Panc1 (cell line): ENCODE data around the gene AGAP1. TPM values are rescaled to one million over a fixed set of nuclear protein-coding genes. Genes with fewer than 3 reads are reported as not detected.

Experiments used
- ATAC-seq: fragments of 200-7000 bp; cut with Tn5 transposase; 2 replicates; pipeline ENCODE4 v1.9.1; 2020; ENCODE audit warnings: mild to moderate bottlenecking, moderate library complexity
- BruUV-seq: library from RNA; stranded (reverse); fragments of 400-500 nt; replicated peaks from 2 replicates; lab custom pipeline; 2021; lab: Mats Ljungman, UMichigan
- CTCF ChIA-PET: fragments of 300-600 bp; sonication (Branson Sonifier 250); formaldehyde crosslinking; loops from one replicate; lab custom pipeline; 2022; ENCODE audit warnings: antibody characterized with exemption; lab: Charles Lee
- POLR2A ChIA-PET: fragments of 300-600 bp; sonication (Branson Sonifier 250); formaldehyde crosslinking; loops from one replicate; lab custom pipeline; 2022; ENCODE audit warnings: antibody characterized with exemption; lab: Charles Lee
- DNase-seq: peaks from one replicate; pipeline ENCODE4 v3.0.0-alpha.2; 2010; ENCODE audit warnings: low read depth, low spot score
- H3K27ac ChIP-seq: 2 replicates; pipeline ENCODE4 v1.5.1; 2011; ENCODE audit warnings: mild to moderate bottlenecking, low read length, inconsistent platforms
- H3K27me3 ChIP-seq: fragments of 200-500 bp; sonication (Bioruptor generic); 2 replicates; pipeline ENCODE4 v1.6.0; 2014; ENCODE audit warnings: low read length, inconsistent platforms; ENCODE audit not compliant: control insufficient read depth, insufficient read depth
- H3K36me3 ChIP-seq: fragments of 200-500 bp; sonication (Bioruptor generic); 2 replicates; pipeline ENCODE4 v1.5.1; 2014; ENCODE audit warnings: inconsistent platforms, mild to moderate bottlenecking, low read length, moderate library complexity; ENCODE audit not compliant: control insufficient read depth, insufficient read depth
- H3K4me1 ChIP-seq: 2 replicates; pipeline ENCODE4 v1.5.1; 2011; ENCODE audit warnings: inconsistent platforms, mild to moderate bottlenecking, low read length, moderate library complexity; ENCODE audit not compliant: control insufficient read depth, insufficient read depth
- H3K4me3 ChIP-seq, 2 experiments: 2 replicates each; pipeline ENCODE4 v1.5.1; 2011 to 2012; ENCODE audit warnings: low read depth in 2 of 2, low read length in 2 of 2, mild to moderate bottlenecking in 2 of 2, inconsistent platforms in 1 of 2, moderate library complexity in 1 of 2
- H3K9me3 ChIP-seq: fragments of 200-500 bp; sonication (Bioruptor generic); 2 replicates; pipeline ENCODE4 v1.5.1; 2014; ENCODE audit warnings: low read depth, mild to moderate bottlenecking, inconsistent platforms, low read length, moderate library complexity; ENCODE audit not compliant: control insufficient read depth, insufficient read depth
- POLR2AphosphoS5 ChIP-seq: IDR thresholded peaks from 2 replicates; pipeline ENCODE4 v1.6.1; 2012; ENCODE audit warnings: mild to moderate bottlenecking, low read depth, low read length, moderate library complexity
- SIN3A ChIP-seq: IDR thresholded peaks from 2 replicates; pipeline ENCODE4 v1.6.1; 2012; ENCODE audit warnings: low read depth, mild to moderate bottlenecking, low read length, moderate library complexity, borderline replicate concordance; ENCODE audit not compliant: insufficient read depth
- TCF7L2 ChIP-seq: IDR thresholded peaks from 2 replicates; pipeline ENCODE4 v1.6.1; 2011; ENCODE audit warnings: mild to moderate bottlenecking, low read depth, low read length, inconsistent platforms
- in situ Hi-C: cut with HindIII; loops from 2 replicates; pipeline ENCODE4 v1.10.0; 2016; ENCODE audit warnings: low sequenced_read_pairs, low pct_unique_long_range_greater_than_20kb
- intact Hi-C: fragments of 100-400 bp; cut with micrococcal nuclease; formaldehyde crosslinking; loops from one replicate; pipeline ENCODE4 v1.10.0; 2022; ENCODE audit not compliant: unreplicated experiment
- total RNA-seq: library from RNA; stranded (reverse); gene quantifications from one replicate; pipeline ENCODE4 v1.2.1, GENCODE V29; 2021; ENCODE audit not compliant: unreplicated experiment
- TF ChIP-seq, protein P1 (sequence below): fragments of 450-650 bp; IDR thresholded peaks from 2 replicates; pipeline ENCODE4 v1.5.1; 2017; ENCODE audit warnings: mild to moderate bottlenecking
- TF ChIP-seq, protein P2 (sequence below), 2 experiments: IDR thresholded peaks; 2 replicates each; pipeline ENCODE4 v1.6.1; 2011 to 2012; ENCODE audit warnings: low read depth in 2 of 2, control low read depth in 1 of 2, low read length in 1 of 2, mild to moderate bottlenecking in 1 of 2, moderate library complexity in 1 of 2; ENCODE audit not compliant: insufficient read depth in 1 of 2

Gene AGAP1
- total RNA-seq, 1 experiment from 2014 or later, result 38.9 TPM

DNA sequence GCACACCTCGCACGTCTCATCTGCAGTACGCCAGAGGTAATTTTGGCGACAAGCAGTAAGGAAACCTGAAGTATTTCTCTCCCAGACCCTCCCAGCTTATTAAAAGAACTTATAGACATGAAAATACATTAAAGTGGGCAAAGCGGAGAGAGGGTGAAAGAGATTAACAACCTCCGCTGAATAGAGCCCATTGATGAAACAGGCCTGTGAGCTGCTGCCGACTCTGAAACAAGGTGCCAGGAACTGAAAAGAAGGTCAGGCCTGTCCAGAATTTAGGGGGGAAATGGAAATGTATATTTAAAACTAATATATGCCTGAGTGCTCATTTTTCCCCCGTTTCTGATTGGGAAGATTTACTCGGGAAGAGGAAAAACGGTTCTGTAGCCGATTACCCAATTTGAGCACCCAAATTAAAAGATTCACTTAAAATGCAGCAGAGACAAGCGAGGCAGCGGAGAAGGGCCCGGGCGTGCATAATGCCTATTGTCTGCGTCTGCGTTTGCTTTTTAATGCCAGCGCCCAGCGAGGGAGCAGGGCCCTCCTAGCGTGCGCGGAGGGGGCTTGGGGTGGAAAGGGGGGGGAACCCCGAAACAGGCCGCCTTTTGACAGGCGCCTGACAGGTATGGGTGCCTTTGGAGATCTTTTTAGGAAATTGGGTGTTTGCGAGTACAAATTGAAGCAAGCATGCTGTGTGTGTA, 358.1 kb downstream of the AGAP1 start:
- ATAC-seq, result no peak
- no TSS peak for BruUV-seq
- CTCF ChIA-PET, result no interaction called here

DNA sequence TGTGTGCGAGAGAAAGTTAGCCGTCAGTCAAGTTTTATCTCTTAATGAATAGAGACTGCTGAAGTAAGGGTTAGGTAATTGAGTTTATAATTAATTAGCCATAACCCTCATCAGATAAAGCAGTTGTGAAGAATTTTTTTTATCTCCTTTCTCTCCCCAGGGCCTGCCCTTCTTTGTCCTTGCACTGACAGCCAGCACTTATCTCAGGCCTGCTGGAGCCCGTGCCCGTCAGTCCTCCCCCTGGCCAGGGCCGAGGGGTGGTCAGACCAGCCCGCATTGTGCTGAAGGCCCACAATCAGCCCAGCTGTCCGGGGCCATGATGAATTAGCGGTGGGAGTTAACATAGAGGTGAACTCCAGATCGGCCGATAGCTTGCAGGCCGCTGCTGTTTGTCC, 358.7 kb downstream of the AGAP1 start:
- in situ Hi-C loops (no loop called here), intact Hi-C loops (no loop called here)
- Histone ChIP-seq H3K9me3 (no peaks in the 10 kb centered on the region), H3K27ac (no peak overlapping the region), H3K27me3 (no peaks in the 10 kb centered on the region), H3K36me3 (no peaks in the 10 kb centered on the region), H3K4me3 (no peak overlapping the region), H3K4me1 (no peaks in the 10 kb centered on the region)
- no peak for ATAC-seq
- no TSS peak for BruUV-seq
- no peak for DNase-seq
- ChIA-PET CTCF (no interaction called here), POLR2A (no interaction called here)
- TF ChIP-seq, protein P1, sequence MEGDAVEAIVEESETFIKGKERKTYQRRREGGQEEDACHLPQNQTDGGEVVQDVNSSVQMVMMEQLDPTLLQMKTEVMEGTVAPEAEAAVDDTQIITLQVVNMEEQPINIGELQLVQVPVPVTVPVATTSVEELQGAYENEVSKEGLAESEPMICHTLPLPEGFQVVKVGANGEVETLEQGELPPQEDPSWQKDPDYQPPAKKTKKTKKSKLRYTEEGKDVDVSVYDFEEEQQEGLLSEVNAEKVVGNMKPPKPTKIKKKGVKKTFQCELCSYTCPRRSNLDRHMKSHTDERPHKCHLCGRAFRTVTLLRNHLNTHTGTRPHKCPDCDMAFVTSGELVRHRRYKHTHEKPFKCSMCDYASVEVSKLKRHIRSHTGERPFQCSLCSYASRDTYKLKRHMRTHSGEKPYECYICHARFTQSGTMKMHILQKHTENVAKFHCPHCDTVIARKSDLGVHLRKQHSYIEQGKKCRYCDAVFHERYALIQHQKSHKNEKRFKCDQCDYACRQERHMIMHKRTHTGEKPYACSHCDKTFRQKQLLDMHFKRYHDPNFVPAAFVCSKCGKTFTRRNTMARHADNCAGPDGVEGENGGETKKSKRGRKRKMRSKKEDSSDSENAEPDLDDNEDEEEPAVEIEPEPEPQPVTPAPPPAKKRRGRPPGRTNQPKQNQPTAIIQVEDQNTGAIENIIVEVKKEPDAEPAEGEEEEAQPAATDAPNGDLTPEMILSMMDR, result no peak
- no peak for TF ChIP-seq POLR2AphosphoS5
- no peak for TF ChIP-seq SIN3A
- TF ChIP-seq TCF7L2, result no peak
- TF ChIP-seq, protein P2, sequence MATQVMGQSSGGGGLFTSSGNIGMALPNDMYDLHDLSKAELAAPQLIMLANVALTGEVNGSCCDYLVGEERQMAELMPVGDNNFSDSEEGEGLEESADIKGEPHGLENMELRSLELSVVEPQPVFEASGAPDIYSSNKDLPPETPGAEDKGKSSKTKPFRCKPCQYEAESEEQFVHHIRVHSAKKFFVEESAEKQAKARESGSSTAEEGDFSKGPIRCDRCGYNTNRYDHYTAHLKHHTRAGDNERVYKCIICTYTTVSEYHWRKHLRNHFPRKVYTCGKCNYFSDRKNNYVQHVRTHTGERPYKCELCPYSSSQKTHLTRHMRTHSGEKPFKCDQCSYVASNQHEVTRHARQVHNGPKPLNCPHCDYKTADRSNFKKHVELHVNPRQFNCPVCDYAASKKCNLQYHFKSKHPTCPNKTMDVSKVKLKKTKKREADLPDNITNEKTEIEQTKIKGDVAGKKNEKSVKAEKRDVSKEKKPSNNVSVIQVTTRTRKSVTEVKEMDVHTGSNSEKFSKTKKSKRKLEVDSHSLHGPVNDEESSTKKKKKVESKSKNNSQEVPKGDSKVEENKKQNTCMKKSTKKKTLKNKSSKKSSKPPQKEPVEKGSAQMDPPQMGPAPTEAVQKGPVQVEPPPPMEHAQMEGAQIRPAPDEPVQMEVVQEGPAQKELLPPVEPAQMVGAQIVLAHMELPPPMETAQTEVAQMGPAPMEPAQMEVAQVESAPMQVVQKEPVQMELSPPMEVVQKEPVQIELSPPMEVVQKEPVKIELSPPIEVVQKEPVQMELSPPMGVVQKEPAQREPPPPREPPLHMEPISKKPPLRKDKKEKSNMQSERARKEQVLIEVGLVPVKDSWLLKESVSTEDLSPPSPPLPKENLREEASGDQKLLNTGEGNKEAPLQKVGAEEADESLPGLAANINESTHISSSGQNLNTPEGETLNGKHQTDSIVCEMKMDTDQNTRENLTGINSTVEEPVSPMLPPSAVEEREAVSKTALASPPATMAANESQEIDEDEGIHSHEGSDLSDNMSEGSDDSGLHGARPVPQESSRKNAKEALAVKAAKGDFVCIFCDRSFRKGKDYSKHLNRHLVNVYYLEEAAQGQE (IDR thresholded peaks at IDR 0.05; ENCODE audit: insufficient read depth in 1 of 2, low read depth in 2 of 2, low read length in 1 of 2), result no peak

More for the DNA sequence above, 358.1 kb downstream of the AGAP1 start:
- in situ Hi-C loops, result no loop called here
- DNase-seq, result no peak
- POLR2A ChIA-PET, result no interaction called here
- Histone ChIP-seq H3K4me1 (no peaks in the 10 kb centered on the region), H3K4me3 (no peak overlapping the region), H3K36me3 (no peaks in the 10 kb centered on the region), H3K9me3 (no peaks in the 10 kb centered on the region), H3K27ac (no peak overlapping the region), H3K27me3 (no peaks in the 10 kb centered on the region)
- intact Hi-C loops, result no loop called here
- TF ChIP-seq POLR2AphosphoS5 (no peak), SIN3A (no peak), TCF7L2 (no peak)
- TF ChIP-seq, protein P1, result no peak
- TF ChIP-seq, protein P2 (IDR thresholded peaks at IDR 0.05; ENCODE audit: insufficient read depth in 1 of 2, low read depth in 2 of 2, low read length in 1 of 2), result no peak
